Stimulated activated naive CD8-positive, alpha-beta T cell treated with anti-CD3 and anti-CD28 coated beads, Interleukin-15, Interleukin-2, amounts not matched to agents 100 ng/mL and 50 ng/mL, for 24 hours (primary cell): ENCODE measurements around the gene MIEF2.

ENCODE experiments used
- H3K27ac Mint-ChIP-seq: one replicate; pipeline ENCODE4 v1.8.0; 2021; ENCODE audit warnings: mild to moderate bottlenecking, mixed read lengths
- H3K27me3 Mint-ChIP-seq: one replicate; pipeline ENCODE4 v1.8.0; 2021; ENCODE audit warnings: mixed read lengths
- H3K36me3 Mint-ChIP-seq: one replicate; pipeline ENCODE4 v1.8.0; 2021; ENCODE audit warnings: low read depth, mixed read lengths
- H3K4me1 Mint-ChIP-seq: one replicate; pipeline ENCODE4 v1.8.0; 2021; ENCODE audit warnings: low read depth, mixed read lengths
- H3K4me3 Mint-ChIP-seq: one replicate; pipeline ENCODE4 v1.8.0; 2021; ENCODE audit warnings: mild to moderate bottlenecking, mixed read lengths
- H3K9me3 Mint-ChIP-seq: one replicate; pipeline ENCODE4 v1.8.0; 2021; ENCODE audit warnings: mixed read lengths

MIEF2 gene

GRCh38 chr17:18229771-18230170 lies 30.7 kb upstream of the MIEF2 start:
- Mint-ChIP-seq H3K9me3 (no peaks in the 10 kb centered on the region), H3K27ac (no peak overlapping the region), H3K36me3 (no peaks in the 10 kb centered on the region), H3K4me1 (peaks cover 18% of the 10 kb centered on the region), H3K4me3 (no peak overlapping the region), H3K27me3 (no peaks in the 10 kb centered on the region)

DNA sequence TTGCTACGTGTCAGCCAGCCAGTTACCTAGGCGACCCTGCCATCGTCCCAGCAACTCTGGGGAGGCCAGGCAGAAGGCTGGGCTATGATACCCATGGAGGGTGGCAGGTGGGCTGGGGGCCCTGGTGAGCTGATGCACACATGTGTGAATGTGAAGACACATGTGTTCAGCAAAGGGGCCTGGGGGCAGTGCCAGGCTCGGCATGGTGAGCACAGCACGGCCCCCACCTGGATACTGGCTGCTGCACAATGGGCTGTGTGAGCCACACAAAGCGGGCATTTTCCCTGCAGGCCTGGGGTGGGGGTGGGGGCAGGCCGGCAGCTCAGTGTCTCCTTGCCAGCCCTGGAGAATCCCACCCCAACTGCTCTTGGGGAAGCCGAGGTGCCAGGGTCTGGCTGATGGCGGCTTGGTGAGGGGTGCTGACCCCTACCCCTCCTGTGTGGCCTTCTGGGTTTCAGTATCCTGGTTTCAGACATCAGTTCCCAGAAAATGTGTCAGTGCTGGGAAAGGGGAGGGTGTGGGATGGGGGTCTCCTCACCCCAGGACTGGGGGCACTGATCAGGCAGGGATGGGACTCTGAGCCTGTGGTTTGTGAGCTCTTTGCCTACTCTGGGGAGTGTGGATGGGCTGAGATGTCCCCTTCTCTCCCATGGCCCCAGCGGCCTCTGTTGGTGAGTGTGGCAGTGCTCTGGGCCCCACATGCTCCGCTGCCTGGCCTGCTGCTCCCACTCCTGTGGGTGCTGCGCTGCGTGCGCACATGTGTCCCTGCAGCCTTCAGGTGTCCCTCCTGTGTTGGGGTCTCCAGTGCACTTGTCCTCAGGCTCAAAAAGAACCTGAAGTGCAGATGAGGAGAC lies 29.9 kb upstream of the MIEF2 start:
- Mint-ChIP-seq H3K27ac (no peak overlapping the region), H3K27me3 (no peaks in the 10 kb centered on the region), H3K4me1 (peaks cover 20% of the 10 kb centered on the region), H3K9me3 (no peaks in the 10 kb centered on the region), H3K4me3 (no peak overlapping the region), H3K36me3 (no peaks in the 10 kb centered on the region)

DNA sequence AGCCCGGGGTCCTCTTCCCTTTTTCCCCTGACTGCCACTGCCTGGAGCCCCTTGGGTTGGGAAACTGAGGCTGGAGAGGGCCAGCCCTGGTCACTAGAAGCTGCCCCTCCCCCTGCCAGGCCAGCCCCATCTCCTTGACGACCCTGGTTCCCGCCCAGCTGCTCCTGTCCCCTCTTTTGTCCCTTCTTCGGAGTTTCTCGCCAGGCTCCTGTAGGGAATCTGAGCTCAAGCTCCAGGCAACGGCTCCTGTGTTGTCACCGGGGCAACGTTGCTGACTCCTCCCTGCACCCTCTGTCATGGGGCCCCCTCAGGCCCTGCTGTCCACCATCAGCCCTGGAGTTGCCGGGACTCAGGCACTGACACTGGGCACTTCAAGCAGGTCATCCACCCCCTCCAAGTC lies 29.3 kb upstream of the MIEF2 start:
- Mint-ChIP-seq H3K27me3 (no peaks in the 10 kb centered on the region), H3K4me3 (no peak overlapping the region), H3K9me3 (no peaks in the 10 kb centered on the region), H3K36me3 (no peaks in the 10 kb centered on the region), H3K27ac (no peak overlapping the region), H3K4me1 (peaks cover 23% of the 10 kb centered on the region)

DNA sequence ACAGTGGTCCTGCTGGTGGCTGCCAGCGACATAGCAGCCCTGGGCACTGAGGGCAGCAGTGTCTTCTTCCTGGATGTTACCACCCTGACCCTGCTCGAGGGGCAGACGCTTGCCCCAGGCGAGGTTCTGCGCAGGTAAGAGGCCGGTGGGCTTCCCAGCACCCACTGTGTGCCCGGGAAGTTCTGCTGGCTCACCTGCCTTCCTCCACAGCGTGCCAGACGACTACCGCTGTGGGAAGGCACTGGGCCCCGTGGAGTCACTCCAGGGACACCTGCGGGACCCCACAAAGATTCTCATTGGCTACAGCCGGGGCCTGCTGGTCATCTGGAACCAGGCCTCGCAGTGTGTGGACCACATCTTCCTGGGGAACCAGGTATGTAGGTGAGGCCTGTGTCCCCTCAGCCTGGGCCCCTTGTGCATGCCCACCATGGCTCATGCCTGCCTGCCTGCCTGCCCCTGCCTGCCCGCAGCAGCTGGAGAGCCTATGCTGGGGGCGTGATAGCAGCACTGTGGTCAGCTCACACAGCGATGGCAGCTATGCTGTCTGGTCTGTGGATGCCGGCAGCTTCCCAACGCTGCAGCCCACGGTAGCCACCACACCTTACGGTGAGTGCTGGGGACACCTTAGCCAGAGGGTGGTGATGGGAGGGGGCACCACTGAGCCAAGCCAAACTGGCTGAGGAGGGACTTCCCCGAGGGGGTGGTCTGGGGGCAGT lies 26.5 kb upstream of the MIEF2 start:
- Mint-ChIP-seq H3K27ac (no peak overlapping the region), H3K27me3 (no peaks in the 10 kb centered on the region), H3K36me3 (no peaks in the 10 kb centered on the region)

DNA sequence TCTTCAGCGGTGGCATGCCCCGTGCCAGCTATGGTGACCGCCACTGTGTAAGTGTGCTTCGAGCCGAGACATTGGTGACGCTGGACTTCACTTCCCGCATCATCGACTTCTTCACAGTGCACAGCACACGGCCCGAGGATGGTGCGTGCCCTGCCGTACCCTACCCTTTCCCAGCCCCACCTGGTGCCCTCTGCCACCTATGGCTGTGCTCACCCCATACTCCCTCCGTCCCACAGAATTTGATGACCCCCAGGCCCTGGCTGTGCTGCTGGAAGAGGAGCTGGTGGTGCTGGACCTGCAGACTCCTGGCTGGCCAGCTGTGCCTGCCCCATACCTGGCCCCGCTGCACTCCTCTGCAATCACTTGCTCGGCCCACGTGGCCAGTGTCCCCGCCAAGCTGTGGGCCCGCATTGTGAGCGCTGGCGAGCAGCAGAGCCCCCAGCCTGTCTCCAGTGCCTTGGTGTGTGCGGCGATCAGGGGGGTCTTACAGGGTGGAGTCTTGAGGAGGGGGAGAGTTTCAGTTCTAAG lies 25.5 kb upstream of the MIEF2 start:
- no peaks in the 10 kb centered on the region for H3K27me3 Mint-ChIP-seq
- H3K9me3 Mint-ChIP-seq = no peaks in the 10 kb centered on the region
- peaks cover 4% of the 10 kb centered on the region for H3K36me3 Mint-ChIP-seq
- H3K27ac Mint-ChIP-seq = peak overlapping the region; percentile 82
- H3K4me3 Mint-ChIP-seq = no peak overlapping the region
- H3K4me1 Mint-ChIP-seq = peaks cover 13% of the 10 kb centered on the region

More for the DNA sequence above, 26.5 kb upstream of the MIEF2 start:
- Mint-ChIP-seq H3K9me3 (no peaks in the 10 kb centered on the region), H3K4me3 (no peak overlapping the region), H3K4me1 (peaks cover 13% of the 10 kb centered on the region)

- peaks cover 4% of the 10 kb centered on the region for H3K36me3 Mint-ChIP-seq
- peak overlapping the region; percentile 82 for H3K27ac Mint-ChIP-seq
- no peaks in the 10 kb centered on the region for H3K9me3 Mint-ChIP-seq
- H3K27me3 Mint-ChIP-seq = no peaks in the 10 kb centered on the region
- peaks cover 13% of the 10 kb centered on the region for H3K4me1 Mint-ChIP-seq
- no peak overlapping the region for H3K4me3 Mint-ChIP-seq
Observed at GRCh38 chr17:18235743-18236256, 24.7 kb upstream of the MIEF2 start.

DNA sequence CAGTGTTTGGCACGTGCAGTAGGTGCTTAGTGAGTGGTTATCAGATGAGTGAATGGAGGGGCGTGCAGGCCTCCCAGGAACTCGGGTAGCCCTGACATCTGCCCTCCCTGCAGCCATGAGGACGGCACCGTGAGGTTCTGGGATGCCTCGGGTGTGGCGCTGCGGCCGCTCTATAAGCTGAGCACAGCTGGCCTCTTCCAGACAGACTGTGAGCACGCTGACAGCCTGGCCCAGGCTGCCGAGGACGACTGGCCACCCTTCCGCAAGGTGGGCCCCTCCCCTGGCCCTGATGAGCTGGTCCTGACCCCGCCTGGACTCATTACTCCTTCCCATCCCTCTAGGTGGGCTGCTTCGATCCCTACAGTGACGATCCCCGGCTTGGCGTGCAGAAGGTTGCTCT lies 24.0 kb upstream of the MIEF2 start:
- Mint-ChIP-seq H3K27me3 (no peaks in the 10 kb centered on the region), H3K36me3 (peaks cover 4% of the 10 kb centered on the region), H3K9me3 (no peaks in the 10 kb centered on the region), H3K4me3 (no peak overlapping the region), H3K4me1 (peaks cover 13% of the 10 kb centered on the region), H3K27ac (peak overlapping the region; percentile 82)

DNA sequence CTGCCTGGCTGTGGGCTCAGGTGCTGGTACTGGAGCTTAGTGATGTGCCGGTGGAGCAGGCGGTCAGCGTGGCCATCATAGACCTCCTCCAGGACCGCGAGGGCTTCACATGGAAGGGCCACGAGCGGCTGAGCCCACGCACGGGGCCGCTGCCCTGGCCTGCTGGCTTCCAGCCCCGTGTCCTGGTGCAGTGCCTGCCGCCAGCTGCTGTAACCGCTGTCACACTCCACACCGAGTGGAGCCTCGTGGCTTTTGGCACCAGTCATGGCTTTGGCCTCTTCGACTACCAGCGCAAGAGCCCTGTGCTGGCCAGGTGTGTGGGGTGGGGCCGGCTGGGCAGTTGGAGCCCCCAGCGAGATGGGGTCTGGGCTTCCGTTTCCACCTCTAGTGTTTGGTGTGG lies 23.0 kb upstream of the MIEF2 start:
- peaks cover 4% of the 10 kb centered on the region for H3K36me3 Mint-ChIP-seq
- no peaks in the 10 kb centered on the region for H3K9me3 Mint-ChIP-seq
- no peak overlapping the region for H3K27ac Mint-ChIP-seq
- H3K4me3 Mint-ChIP-seq = no peak overlapping the region
- H3K27me3 Mint-ChIP-seq = no peaks in the 10 kb centered on the region
- H3K4me1 Mint-ChIP-seq = peaks cover 13% of the 10 kb centered on the region

GRCh38 chr17:18238299-18238698 lies 22.2 kb upstream of the MIEF2 start:
- Mint-ChIP-seq H3K9me3 (no peaks in the 10 kb centered on the region), H3K27ac (no peak overlapping the region), H3K4me3 (no peak overlapping the region), H3K36me3 (peaks cover 4% of the 10 kb centered on the region), H3K27me3 (no peaks in the 10 kb centered on the region), H3K4me1 (peaks cover 13% of the 10 kb centered on the region)

DNA sequence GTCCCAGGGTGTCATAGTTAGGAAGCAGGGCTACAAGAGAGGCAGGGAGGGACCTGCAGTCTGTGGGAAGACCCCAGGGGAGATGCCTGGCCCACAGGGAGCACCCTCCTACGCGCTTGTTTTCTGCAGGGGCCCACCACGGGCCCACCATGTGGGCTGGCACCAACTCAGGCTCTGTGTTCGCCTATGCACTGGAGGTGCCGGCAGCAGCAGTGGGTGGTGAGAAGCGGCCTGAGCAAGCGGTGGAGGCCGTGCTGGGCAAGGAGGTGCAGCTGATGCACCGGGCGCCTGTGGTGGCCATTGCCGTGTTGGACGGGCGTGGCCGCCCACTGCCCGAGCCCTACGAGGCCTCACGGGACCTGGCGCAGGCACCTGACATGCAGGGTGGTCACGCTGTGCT lies 20.0 kb upstream of the MIEF2 start:
- H3K4me1 Mint-ChIP-seq = peaks cover 8% of the 10 kb centered on the region
- H3K9me3 Mint-ChIP-seq = no peaks in the 10 kb centered on the region
- H3K27me3 Mint-ChIP-seq = no peaks in the 10 kb centered on the region
- no peak overlapping the region for H3K27ac Mint-ChIP-seq
- peaks cover 7% of the 10 kb centered on the region for H3K36me3 Mint-ChIP-seq
- no peak overlapping the region for H3K4me3 Mint-ChIP-seq

GRCh38 chr17:18241229-18241871 lies 19.1 kb upstream of the MIEF2 start:
- H3K36me3 Mint-ChIP-seq = peaks cover 8% of the 10 kb centered on the region
- H3K4me1 Mint-ChIP-seq = no peaks in the 10 kb centered on the region
- H3K27ac Mint-ChIP-seq = no peak overlapping the region
- no peaks in the 10 kb centered on the region for H3K27me3 Mint-ChIP-seq
- H3K4me3 Mint-ChIP-seq = no peak overlapping the region
- no peaks in the 10 kb centered on the region for H3K9me3 Mint-ChIP-seq

GRCh38 chr17:18245038-18245776 lies 15.3 kb upstream of the MIEF2 start:
- no peaks in the 10 kb centered on the region for H3K27me3 Mint-ChIP-seq
- no peak overlapping the region for H3K4me3 Mint-ChIP-seq
- H3K4me1 Mint-ChIP-seq = no peaks in the 10 kb centered on the region
- H3K9me3 Mint-ChIP-seq = no peaks in the 10 kb centered on the region
- no peak overlapping the region for H3K27ac Mint-ChIP-seq
- H3K36me3 Mint-ChIP-seq = peaks cover 16% of the 10 kb centered on the region

DNA sequence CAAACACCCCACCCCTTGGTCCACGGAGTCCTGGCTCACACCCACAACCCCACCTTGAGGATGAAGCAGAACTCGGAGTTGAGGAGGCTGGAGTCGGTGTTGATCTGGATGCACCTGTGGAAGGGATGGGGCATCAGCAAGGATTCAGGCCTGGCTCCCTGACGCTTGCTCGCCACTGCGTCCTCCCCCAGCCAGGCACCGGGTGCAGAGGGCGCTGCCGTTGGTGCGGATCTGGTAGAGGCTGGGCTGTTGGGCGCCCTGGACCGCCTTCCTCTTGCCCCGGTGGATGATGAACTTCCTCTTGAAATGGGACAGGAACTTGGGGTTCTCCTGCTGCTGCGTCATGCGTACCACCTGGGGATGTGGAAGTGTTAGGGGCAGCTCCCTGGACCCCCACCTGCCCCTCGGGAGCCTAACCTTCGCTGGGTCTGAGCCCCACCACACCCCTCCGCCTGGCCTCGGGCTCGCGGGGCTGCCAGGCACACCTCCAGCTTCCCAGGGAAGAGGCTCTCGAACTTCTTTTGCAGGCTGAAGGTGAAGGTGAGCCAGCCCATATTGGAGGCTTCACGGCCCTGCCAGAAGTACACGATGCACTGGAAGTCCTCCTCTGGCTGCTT lies 14.2 kb upstream of the MIEF2 start:
- H3K4me1 Mint-ChIP-seq = no peaks in the 10 kb centered on the region
- no peaks in the 10 kb centered on the region for H3K9me3 Mint-ChIP-seq
- H3K4me3 Mint-ChIP-seq = no peak overlapping the region
- H3K27ac Mint-ChIP-seq = no peak overlapping the region
- peaks cover 23% of the 10 kb centered on the region for H3K36me3 Mint-ChIP-seq
- no peaks in the 10 kb centered on the region for H3K27me3 Mint-ChIP-seq
